Measurements from ENCODE around the gene PPP1R12C.

The PPP1R12C gene

GRCh38 chr19:55088543-55089341, 28.7 kb downstream of the PPP1R12C start:
- DNase-seq: no peak

- DNase-seq: no peak
Observed at GRCh38 chr19:55088021-55088451, 29.4 kb downstream of the PPP1R12C start.

- DNase-seq: no peak
Observed at GRCh38 chr19:55087542-55087901, 29.9 kb downstream of the PPP1R12C start.

- DNase-seq: peak; percentile 87
Observed at GRCh38 chr19:55086730-55087541, 30.5 kb downstream of the PPP1R12C start.

GRCh38 chr19:55085923-55086715, 31.3 kb downstream of the PPP1R12C start:
- no peak for DNase-seq

GRCh38 chr19:55084416-55084815, 33.0 kb downstream of the PPP1R12C start:
- DNase-seq: no peak

- no peak for DNase-seq
Observed at GRCh38 chr19:55083004-55083850, 34.2 kb downstream of the PPP1R12C start.

- no peak for DNase-seq
Observed at GRCh38 chr19:55082020-55082851, 35.2 kb downstream of the PPP1R12C start.

- no peak for DNase-seq
Observed at GRCh38 chr19:55081770-55082019, 35.7 kb downstream of the PPP1R12C start.

GRCh38 chr19:55080968-55081769, 36.3 kb downstream of the PPP1R12C start:
- DNase-seq: no peak

GRCh38 chr19:55080121-55080967, 37.1 kb downstream of the PPP1R12C start:
- no peak for DNase-seq

- no peak for DNase-seq
Observed at GRCh38 chr19:55079400-55080038, 37.9 kb downstream of the PPP1R12C start.

- DNase-seq: no peak
Observed at GRCh38 chr19:55078996-55079395, 38.4 kb downstream of the PPP1R12C start.

GRCh38 chr19:55077106-55077505, 40.3 kb downstream of the PPP1R12C start:
- DNase-seq: no peak

- DNase-seq: no peak
Observed at GRCh38 chr19:55076321-55076720, 41.1 kb downstream of the PPP1R12C start.

GRCh38 chr19:55075371-55075998, 42.0 kb downstream of the PPP1R12C start, which contains the start of gene EPS8L1:
TSS of gene EPS8L1 (plus strand) at chr19:55075869. CDS start at chr19:55076445, 576 bp downstream.
- DNase-seq: no peak

GRCh38 chr19:55071913-55072312, 45.5 kb downstream of the PPP1R12C start:
- no peak for DNase-seq

GRCh38 chr19:55071129-55071502, 46.3 kb downstream of the PPP1R12C start:
- DNase-seq: no peak

Data from amniotic stem cell (primary cell).